Activated CD4-positive, alpha-beta T cell treated with anti-CD3 and anti-CD28 coated beads for 4 hours (primary cell): ENCODE measurements around the gene PTPN4.

Experiments used
- DNase-seq, 2 donors: peaks; one replicate each; pipeline ENCODE4 v3.0.0-alpha.2; 2020

PTPN4 gene

GRCh38 chr2:119862127-119862889 lies 102.6 kb downstream of the PTPN4 start:
- DNase-seq, result no peak

GRCh38 chr2:119864318-119864717 lies 104.6 kb downstream of the PTPN4 start:
- no peak for DNase-seq

- no peak for DNase-seq
Measured at GRCh38 chr2:119871725-119872124, 112.0 kb downstream of the PTPN4 start.

- no peak for DNase-seq
Measured at GRCh38 chr2:119873350-119874315, 113.9 kb downstream of the PTPN4 start.

GRCh38 chr2:119879502-119879901 lies 119.8 kb downstream of the PTPN4 start:
- no peak for DNase-seq

GRCh38 chr2:119888680-119889079 lies 129.0 kb downstream of the PTPN4 start:
- no peak for DNase-seq

GRCh38 chr2:119897736-119898395 lies 138.1 kb downstream of the PTPN4 start:
- no peak for DNase-seq

GRCh38 chr2:119901013-119901412 lies 141.3 kb downstream of the PTPN4 start:
- DNase-seq, result no peak

GRCh38 chr2:119910566-119910965 lies 150.8 kb downstream of the PTPN4 start:
- no peak for DNase-seq

- no peak for DNase-seq
Measured at GRCh38 chr2:119914266-119914665, 154.5 kb downstream of the PTPN4 start.

GRCh38 chr2:119921825-119922224 lies 162.1 kb downstream of the PTPN4 start:
- no peak for DNase-seq

- DNase-seq, result no peak
Measured at GRCh38 chr2:119922699-119923098, 163.0 kb downstream of the PTPN4 start.

- peak; percentile 20 to 26 for DNase-seq
Measured at GRCh38 chr2:119929537-119929936, 169.8 kb downstream of the PTPN4 start.

GRCh38 chr2:119932809-119933208 lies 173.1 kb downstream of the PTPN4 start:
- no peak for DNase-seq

- DNase-seq, result no peak
Measured at GRCh38 chr2:119934319-119934718, 174.6 kb downstream of the PTPN4 start.

GRCh38 chr2:119937680-119938079 lies 178.0 kb downstream of the PTPN4 start:
- no peak for DNase-seq

GRCh38 chr2:119939915-119940314 lies 180.2 kb downstream of the PTPN4 start:
- DNase-seq, result no peak

GRCh38 chr2:119940856-119941255 lies 181.1 kb downstream of the PTPN4 start:
- no peak for DNase-seq

GRCh38 chr2:119941388-119941787 lies 181.7 kb downstream of the PTPN4 start:
- no peak for DNase-seq

- DNase-seq, result no peak
Measured at GRCh38 chr2:119941981-119942513, 182.3 kb downstream of the PTPN4 start.

- DNase-seq, result no peak
Measured at GRCh38 chr2:119943058-119943457, 183.3 kb downstream of the PTPN4 start.

GRCh38 chr2:119947535-119947934 lies 187.8 kb downstream of the PTPN4 start:
- no peak for DNase-seq

GRCh38 chr2:119950966-119951365 lies 191.2 kb downstream of the PTPN4 start:
- DNase-seq, result no peak
